GM12873 (cell line): ENCODE results near the gene KRT7.

Experiments used
- CTCF ChIP-seq: IDR thresholded peaks from 2 replicates; pipeline ENCODE4 v1.5.1; 2012; ENCODE audit warnings: low read depth, mild to moderate bottlenecking, moderate library complexity, low read length, control low read depth; ENCODE audit not compliant: insufficient read depth; ENCODE audit errors: missing control alignments

KRT7 gene

GRCh38 chr12:52241205-52241842, 8.3 kb downstream of the KRT7 start:
- TF ChIP-seq CTCF, result peak; percentile 28

- no peak for TF ChIP-seq CTCF
Measured at GRCh38 chr12:52242442-52243258, 9.6 kb downstream of the KRT7 start.

- no peak for TF ChIP-seq CTCF
Measured at GRCh38 chr12:52243259-52243855, 10.3 kb downstream of the KRT7 start.

GRCh38 chr12:52243856-52244614, 11.0 kb downstream of the KRT7 start:
- no peak for TF ChIP-seq CTCF

- no peak for TF ChIP-seq CTCF
Measured at GRCh38 chr12:52244615-52244994, 11.6 kb downstream of the KRT7 start.

- no peak for TF ChIP-seq CTCF
Measured at GRCh38 chr12:52245259-52245961, 12.4 kb downstream of the KRT7 start.
